OCI-LY1 (cell line): ENCODE measurements around the gene SKOR2.

Source experiments
- CTCF ChIP-seq: fragments of 200-600 bp; sonication (generic), shearing (Covaris generic); IDR thresholded peaks from 2 replicates; pipeline ENCODE4 v1.5.1; 2017; ENCODE audit warnings: mild to moderate bottlenecking, antibody characterized with exemption, low read length, moderate library complexity, mixed read lengths
- EZH2 ChIP-seq: fragments of 200-600 bp; sonication (generic), shearing (Covaris generic); IDR thresholded peaks from 2 replicates; pipeline ENCODE4 v1.8.0; 2017; ENCODE audit warnings: borderline replicate concordance, mixed run types, mild to moderate bottlenecking, antibody characterized with exemption, low read length, moderate library complexity, mixed read lengths

- no peak for TF ChIP-seq CTCF
- TF ChIP-seq EZH2 = no peak
Measured at GRCh38 chr18:47254341-47254939, 3.0 kb upstream of the SKOR2 start.
